RPMI7951 (cell line): ENCODE results near the gene CLPSL1. TPM values are rescaled to one million over a fixed set of nuclear protein-coding genes. Genes with fewer than 3 reads are reported as not detected.
A peak's percentile ranks its signal among the peaks of the same experiment; 100 is the strongest.

Experiments
- DNase-seq: peaks from one replicate; pipeline ENCODE4 v3.0.0-alpha.2; 2012; ENCODE audit warnings: low read depth
- total RNA-seq: library from RNA; depleted of rRNA; stranded (reverse); fragments of >200 nt; shearing (Covaris generic); gene quantifications from 2 replicates; pipeline ENCODE4 v1.2.3, GENCODE V29; 2014; rRNA removed

The CLPSL1 gene
- total RNA-seq, 1 experiment from 2014 or later = not detected

DNA sequence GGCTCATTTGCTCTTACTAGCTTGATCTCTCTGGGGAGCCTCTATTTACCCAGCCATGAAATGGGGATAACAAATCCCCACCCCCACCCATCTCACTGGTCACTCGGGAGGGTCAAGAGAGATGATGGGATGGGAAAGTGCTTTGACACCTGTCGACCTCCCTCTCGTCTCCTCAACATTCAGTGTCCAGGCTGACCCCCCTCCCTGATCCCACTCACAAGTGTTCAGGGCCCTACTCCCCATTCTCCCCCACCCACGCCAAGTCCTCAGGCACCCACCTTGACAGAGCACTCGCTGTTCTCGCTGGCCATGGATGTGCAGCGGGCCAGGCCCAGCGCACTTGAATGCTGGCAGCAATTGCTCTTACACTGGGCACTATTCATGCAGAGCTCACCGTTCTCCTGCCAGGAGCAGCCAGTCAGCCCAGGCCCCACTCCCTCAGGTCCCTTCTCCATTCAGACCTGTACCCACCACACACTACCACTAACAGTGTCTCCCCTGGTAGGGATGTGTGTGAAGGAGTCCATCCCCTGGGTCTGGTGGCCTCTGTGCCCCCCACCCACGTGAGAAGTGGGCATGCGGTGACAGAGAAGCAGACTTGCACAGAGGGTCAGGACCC is 14.7 kb downstream of the CLPSL1 start:
- no peak for DNase-seq

- no peak for DNase-seq
Observed at GRCh38 chr6:35796236-35796635, 15.4 kb downstream of the CLPSL1 start.

- no peak for DNase-seq
Observed at GRCh38 chr6:35797837-35798526, 17.2 kb downstream of the CLPSL1 start.

GRCh38 chr6:35798706-35799105 is 17.9 kb downstream of the CLPSL1 start:
- no peak for DNase-seq

GRCh38 chr6:35801148-35801547 is 20.3 kb downstream of the CLPSL1 start:
- DNase-seq = no peak

- DNase-seq = peak; percentile 24
Observed at GRCh38 chr6:35804996-35805736, 24.3 kb downstream of the CLPSL1 start, which contains the start of gene LHFPL5. Gene LHFPL5 (plus strand): TSS chr6:35805352. CDS start chr6:35805671, 319 bp downstream.

- DNase-seq = no peak
Observed at GRCh38 chr6:35808688-35809087, 27.9 kb downstream of the CLPSL1 start.

GRCh38 chr6:35809809-35810208 is 29.0 kb downstream of the CLPSL1 start:
- DNase-seq = no peak

DNA sequence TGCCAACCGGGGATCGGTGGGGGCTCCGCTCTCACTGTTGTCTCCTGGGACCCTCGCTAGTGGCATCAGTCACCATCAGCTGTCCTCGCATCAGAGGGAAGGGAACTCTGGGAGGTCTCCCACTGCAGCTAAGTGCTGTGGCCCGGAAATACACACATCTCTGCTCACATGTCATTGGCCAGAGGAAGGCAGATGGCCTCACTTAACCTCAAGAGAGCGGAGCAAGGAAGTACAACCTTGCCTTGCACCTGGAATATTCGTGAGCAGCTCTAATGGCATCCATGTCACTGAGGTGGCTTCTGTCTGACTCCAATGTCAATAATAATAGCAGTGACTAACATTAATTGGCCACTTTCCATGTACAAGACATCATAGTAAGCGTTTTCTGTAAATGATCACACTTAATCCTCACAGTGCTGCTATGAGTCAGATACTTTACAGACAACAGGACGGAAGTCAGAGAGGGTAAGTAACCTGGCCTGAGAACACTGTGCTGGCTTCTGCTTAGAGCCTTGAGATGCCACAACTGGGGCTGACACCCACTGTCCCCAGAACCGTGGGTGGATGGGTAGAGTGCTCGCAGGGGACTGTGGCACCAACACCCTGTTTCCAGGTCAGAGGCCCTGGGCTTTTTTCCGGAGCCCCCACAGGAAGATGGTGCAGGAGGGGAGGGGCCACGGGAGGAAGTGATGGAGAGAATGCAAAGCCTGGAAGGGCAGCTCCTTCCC is 30.3 kb downstream of the CLPSL1 start:
- peak; percentile 51 for DNase-seq

DNA sequence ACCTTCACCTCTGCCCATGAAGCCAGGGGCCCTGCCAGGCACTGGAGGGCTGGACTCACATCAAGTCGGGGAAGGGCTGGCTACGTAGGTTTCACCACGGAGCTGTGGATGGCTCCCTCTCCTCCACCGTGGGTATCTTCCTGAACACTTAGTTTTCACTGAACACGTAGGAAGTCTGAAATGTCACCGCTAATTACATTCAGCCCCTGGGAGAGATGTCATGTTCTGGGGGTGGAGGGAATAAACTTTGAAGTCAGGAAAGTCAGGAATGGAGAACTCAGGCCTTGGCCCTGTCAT is 30.8 kb downstream of the CLPSL1 start:
- DNase-seq = no peak

DNA sequence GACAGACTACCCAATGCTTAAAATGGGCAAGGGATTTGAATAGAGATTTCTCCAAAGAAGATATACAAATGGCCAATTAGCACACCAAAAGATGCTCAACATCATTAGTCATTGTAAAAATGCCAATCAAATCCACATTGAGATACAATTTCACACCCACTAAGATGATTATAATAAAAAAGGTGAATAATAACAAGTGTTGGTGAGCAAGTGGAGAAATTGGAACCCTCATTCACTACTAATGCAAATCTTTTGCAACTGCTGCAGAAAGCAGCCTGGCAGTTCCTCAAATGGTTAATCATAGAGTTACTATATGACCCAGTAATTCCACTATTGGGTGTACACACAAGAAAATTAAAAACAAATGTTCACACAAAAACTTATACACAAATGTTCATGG is 36.7 kb downstream of the CLPSL1 start:
- no peak for DNase-seq

- DNase-seq = no peak
Observed at GRCh38 chr6:35823601-35824000, 42.8 kb downstream of the CLPSL1 start.

GRCh38 chr6:35824552-35825192 is 43.9 kb downstream of the CLPSL1 start:
- DNase-seq = no peak

- no peak for DNase-seq
Observed at GRCh38 chr6:35829306-35829705, 48.5 kb downstream of the CLPSL1 start.

GRCh38 chr6:35831257-35832007 is 50.6 kb downstream of the CLPSL1 start:
- no peak for DNase-seq

DNA sequence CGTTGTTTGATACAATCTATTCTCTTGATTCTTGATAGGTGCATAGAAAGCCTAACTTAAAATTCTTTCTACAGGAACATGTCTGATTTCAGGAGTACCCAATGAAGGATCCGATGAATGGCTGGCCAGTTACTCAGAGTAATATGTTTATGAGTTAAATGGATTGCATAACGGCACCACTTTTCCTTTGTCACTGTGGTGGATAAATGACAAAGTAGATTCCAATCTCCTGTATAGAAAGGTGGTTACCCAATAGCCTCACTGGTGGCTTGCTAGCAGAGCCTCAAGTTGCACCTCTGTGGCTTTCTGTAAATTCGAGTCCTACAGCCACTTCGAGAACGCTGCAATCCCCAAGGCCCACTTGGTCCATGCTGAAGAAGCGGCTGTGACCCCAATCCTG is 52.7 kb downstream of the CLPSL1 start:
- DNase-seq = no peak

Other genes starting within 250 kb of the CLPSL1 start
- gene FKBP5, start 92.1 kb upstream of the CLPSL1 start, total RNA-seq = under 0.01 and 0.10 TPM in 2 replicates
- gene ARMC12, start 44.0 kb upstream of the CLPSL1 start, total RNA-seq = not detected in 2 replicates
- gene CLPSL2, start 4.4 kb upstream of the CLPSL1 start, total RNA-seq = not detected in 2 replicates
- not detected in 2 replicates for gene CLPS, start 16.3 kb downstream of the CLPSL1 start, total RNA-seq
- not detected in 2 replicates for gene LHFPL5, start 24.3 kb downstream of the CLPSL1 start, total RNA-seq
- 62.6 and 64.4 TPM in 2 replicates for gene SRPK1, start 140.1 kb downstream of the CLPSL1 start, total RNA-seq
- gene SLC26A8, start 243.6 kb downstream of the CLPSL1 start, total RNA-seq = not detected in 2 replicates
- gene MAPK14, start 246.8 kb downstream of the CLPSL1 start, total RNA-seq = 54.5 and 62.5 TPM in 2 replicates